Smooth muscle cell (in vitro differentiated cells): ENCODE measurements around the gene TCHP. TPM values are rescaled to one million over a fixed set of nuclear protein-coding genes. Genes with fewer than 3 reads are reported as not detected.

Experiments
- DNase-seq: peaks from one replicate; lab custom pipeline; 2025; ENCODE audit not compliant: unreplicated experiment; lab: John Stamatoyannopoulos, UW
- H2AFZ ChIP-seq: fragments of 200-600 bp; sonication (generic); 2 replicates; pipeline ENCODE4 v1.6.0; 2016; ENCODE audit warnings: antibody characterized with exemption, low read depth, mild to moderate bottlenecking
- H3F3A ChIP-seq: fragments of 200-600 bp; sonication (generic); 2 replicates; pipeline ENCODE4 v1.6.0; 2017; ENCODE audit warnings: antibody characterized with exemption, low read depth
- H3K27ac ChIP-seq: fragments of 200-600 bp; sonication (generic); 2 replicates; pipeline ENCODE4 v1.5.1; 2016; ENCODE audit warnings: low read depth, mild to moderate bottlenecking
- H3K27me3 ChIP-seq: fragments of 200-600 bp; sonication (generic); 2 replicates; pipeline ENCODE4 v1.6.1; 2016; ENCODE audit warnings: low read depth, mild to moderate bottlenecking
- H3K36me3 ChIP-seq: fragments of 200-600 bp; sonication (generic); 2 replicates; pipeline ENCODE4 v1.5.1; 2016; ENCODE audit warnings: low read depth
- H3K4me1 ChIP-seq: fragments of 200-600 bp; sonication (generic); 2 replicates; pipeline ENCODE4 v1.5.1; 2016; ENCODE audit warnings: low read depth
- H3K4me2 ChIP-seq: fragments of 200-600 bp; sonication (generic); 2 replicates; pipeline ENCODE4 v1.6.0; 2016; ENCODE audit warnings: mild to moderate bottlenecking
- H3K4me3 ChIP-seq: fragments of 200-600 bp; sonication (generic); 2 replicates; pipeline ENCODE4 v1.5.1; 2016; ENCODE audit warnings: mild to moderate bottlenecking
- H3K79me2 ChIP-seq: fragments of 200-600 bp; sonication (generic); 2 replicates; pipeline ENCODE4 v1.6.0; 2016; ENCODE audit warnings: low read depth, mild to moderate bottlenecking
- H3K9ac ChIP-seq: fragments of 200-600 bp; sonication (generic); 2 replicates; pipeline ENCODE4 v1.6.0; 2016; ENCODE audit warnings: low read depth
- H3K9me3 ChIP-seq: fragments of 200-600 bp; sonication (generic); replicated peaks from 2 replicates; pipeline ENCODE4 v1.5.1; 2016; ENCODE audit warnings: low read depth
- H4K20me1 ChIP-seq: fragments of 200-600 bp; sonication (generic); 2 replicates; pipeline ENCODE4 v1.6.0; 2016; ENCODE audit warnings: low read depth
- CTCF ChIP-seq: fragments of 200-600 bp; sonication (generic); IDR thresholded peaks from 2 replicates; pipeline ENCODE4 v1.5.1; 2017; ENCODE audit warnings: borderline replicate concordance, mild to moderate bottlenecking, antibody characterized with exemption; ENCODE audit not compliant: insufficient read depth, poor library complexity, severe bottlenecking
- WGBS: methylation state at CpG from one replicate; pipeline ENCODE4 v1.1.7; 2016; ENCODE audit warnings: low lambda C conversion rate; 5-methylcytosine and 5-hydroxymethylcytosine counted together
- polyA plus RNA-seq: library from polyadenylated mRNA; unstranded; fragments of >200 nt; fragmentation: Nextera tagmentation; extraction: Ambion mirVana; gene quantifications from 2 replicates; pipeline ENCODE4 v1.2.1, GENCODE V29; 2016
- total RNA-seq: library from RNA; depleted of rRNA; stranded (reverse); fragments of >200 nt; gene quantifications from 2 replicates; pipeline ENCODE4 v1.2.3, GENCODE V29; 2014

Gene TCHP
- total and polyA plus RNA-seq, 2 experiments from 2014 or later, result 4.2 to 7.7 TPM

GRCh38 chr12:109938947-109939346 lies 38.9 kb downstream of the TCHP start:
- no peaks in the 10 kb centered on the region for H3K4me1 ChIP-seq
- no peak overlapping the region for H3K27ac ChIP-seq
- no peak for DNase-seq
- H3K36me3 ChIP-seq, result peaks cover 3% of the 10 kb centered on the region
- H3K27me3 ChIP-seq, result no peaks in the 10 kb centered on the region
- H3F3A ChIP-seq, result no peaks in the 10 kb centered on the region
- no peak overlapping the region for H3K4me3 ChIP-seq
- no peaks in the 10 kb centered on the region for H3K79me2 ChIP-seq
- 97% methylated on average over 7 of the region's 7 CpGs for WGBS
- no peaks in the 10 kb centered on the region for H3K9me3 ChIP-seq
- H2AFZ ChIP-seq, result no peak overlapping the region
- no peaks in the 10 kb centered on the region for H4K20me1 ChIP-seq
- TF ChIP-seq CTCF, result no peak
- no peak overlapping the region for H3K9ac ChIP-seq
- no peak overlapping the region for H3K4me2 ChIP-seq

GRCh38 chr12:109939504-109939903 lies 39.4 kb downstream of the TCHP start:
- Histone ChIP-seq H3F3A (no peaks in the 10 kb centered on the region), H4K20me1 (no peaks in the 10 kb centered on the region), H3K79me2 (no peaks in the 10 kb centered on the region), H2AFZ (no peak overlapping the region), H3K27me3 (no peaks in the 10 kb centered on the region), H3K4me2 (no peak overlapping the region), H3K9ac (no peak overlapping the region), H3K9me3 (no peaks in the 10 kb centered on the region), H3K27ac (no peak overlapping the region), H3K4me3 (no peak overlapping the region), H3K36me3 (peaks cover 3% of the 10 kb centered on the region), H3K4me1 (no peaks in the 10 kb centered on the region)
- DNase-seq, result no peak
- no peak for TF ChIP-seq CTCF
- 96% methylated on average over 2 of the region's 2 CpGs for WGBS

- Histone ChIP-seq H3K4me2 (no peak overlapping the region), H3K36me3 (peaks cover 3% of the 10 kb centered on the region)
- TF ChIP-seq CTCF, result no peak
Observed at GRCh38 chr12:109940339-109940923, 40.4 kb downstream of the TCHP start.

GRCh38 chr12:109943811-109944210 lies 43.7 kb downstream of the TCHP start:
- no peak overlapping the region for H3K9ac ChIP-seq
- H3K9me3 ChIP-seq, result no peaks in the 10 kb centered on the region
- WGBS, result 90% methylated on average over 7 of the region's 7 CpGs
- H3K79me2 ChIP-seq, result no peaks in the 10 kb centered on the region
- no peaks in the 10 kb centered on the region for H3F3A ChIP-seq
- H4K20me1 ChIP-seq, result no peaks in the 10 kb centered on the region
- no peaks in the 10 kb centered on the region for H3K27me3 ChIP-seq
- no peaks in the 10 kb centered on the region for H3K4me1 ChIP-seq
- H3K4me3 ChIP-seq, result no peak overlapping the region
- H3K36me3 ChIP-seq, result no peaks in the 10 kb centered on the region
- no peak for TF ChIP-seq CTCF
- DNase-seq, result no peak
- H3K4me2 ChIP-seq, result no peak overlapping the region
- no peak overlapping the region for H3K27ac ChIP-seq
- no peak overlapping the region for H2AFZ ChIP-seq

More at GRCh38 chr12:109940339-109940923, 40.4 kb downstream of the TCHP start:
- no peaks in the 10 kb centered on the region for H3K79me2 ChIP-seq
- DNase-seq, result no peak
- H3K9me3 ChIP-seq, result no peaks in the 10 kb centered on the region
- H4K20me1 ChIP-seq, result no peaks in the 10 kb centered on the region
- no peaks in the 10 kb centered on the region for H3K4me1 ChIP-seq
- H3F3A ChIP-seq, result no peaks in the 10 kb centered on the region
- no peaks in the 10 kb centered on the region for H3K27me3 ChIP-seq
- 86% methylated on average over 6 of the region's 6 CpGs for WGBS
- H3K27ac ChIP-seq, result no peak overlapping the region
- H3K4me3 ChIP-seq, result no peak overlapping the region
- H3K9ac ChIP-seq, result no peak overlapping the region
- no peak overlapping the region for H2AFZ ChIP-seq
